GM18517 (cell line): ENCODE data around the gene ZBTB40.

Experiments used
- ATAC-seq: cut with Tn5 transposase; IDR thresholded peaks from one replicate; pipeline ENCODE4 v1.9.1; 2021; ENCODE audit warnings: mild to moderate bottlenecking, moderate library complexity; ENCODE audit not compliant: unreplicated experiment

The ZBTB40 gene

DNA sequence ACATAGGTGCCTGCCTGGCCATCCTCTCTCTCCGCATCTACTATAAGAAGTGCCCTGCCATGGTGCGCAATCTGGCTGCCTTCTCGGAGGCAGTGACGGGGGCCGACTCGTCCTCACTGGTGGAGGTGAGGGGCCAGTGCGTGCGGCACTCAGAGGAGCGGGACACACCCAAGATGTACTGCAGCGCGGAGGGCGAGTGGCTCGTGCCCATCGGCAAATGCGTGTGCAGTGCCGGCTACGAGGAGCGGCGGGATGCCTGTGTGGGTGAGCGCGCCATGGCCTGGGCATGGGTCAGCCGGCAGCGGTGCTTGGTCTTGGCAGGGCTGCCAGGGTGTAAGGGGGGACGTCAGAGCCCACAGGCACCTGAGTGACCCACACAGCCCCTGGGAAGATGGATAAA lies 125.0 kb downstream of the ZBTB40 start:
- no peak for ATAC-seq

DNA sequence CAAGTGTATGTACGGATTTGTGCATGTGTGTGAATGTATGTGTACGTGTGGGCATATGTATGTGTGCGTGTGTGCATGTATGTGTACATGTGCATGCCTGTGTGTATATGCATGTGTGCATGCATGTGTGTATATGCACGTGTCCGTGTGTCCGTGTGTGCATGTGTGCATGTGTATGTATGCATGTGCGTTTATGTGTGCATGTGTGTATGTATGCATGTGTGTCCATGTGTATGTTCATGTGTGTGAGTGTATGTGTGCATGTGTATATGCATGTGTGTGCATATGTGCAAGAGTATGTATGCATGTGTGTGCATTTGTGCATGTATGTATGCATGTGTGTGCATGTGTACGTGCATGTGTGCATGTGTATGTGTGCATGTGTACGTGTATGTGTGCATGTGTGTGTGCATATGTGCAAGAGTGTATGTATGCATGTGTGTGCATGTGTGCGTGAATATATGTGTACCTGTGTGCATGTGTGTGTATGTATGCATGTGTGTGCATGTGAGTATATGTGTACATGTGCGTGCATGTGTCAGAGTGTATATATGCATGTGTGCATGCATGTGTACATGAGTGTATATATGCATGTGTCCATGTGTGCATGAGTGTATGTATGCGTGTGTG lies 127.2 kb downstream of the ZBTB40 start:
- no peak for ATAC-seq

GRCh38 chr1:22579541-22580155 lies 128.0 kb downstream of the ZBTB40 start:
- no peak for ATAC-seq
